Gastroesophageal sphincter (tissue), 4 donors: ENCODE results near the gene TTLL4. TPM values are rescaled to one million over a fixed set of nuclear protein-coding genes. Genes with fewer than 3 reads are reported as not detected.

Source experiments
- ATAC-seq: fragments of 150-250 bp; one replicate; pipeline ENCODE4 v1.9.1; 2016; ENCODE audit warnings: mild to moderate bottlenecking, moderate library complexity
- H3K27ac ChIP-seq, 4 donors: fragments of 200-600 bp; sonication (generic) in 3 of 4; 1 replicate in 3 of 4; 2 replicates in 1 of 4; pipeline ENCODE4 v1.5.1; 2016 to 2019
- H3K27me3 ChIP-seq: fragments of 200-600 bp; sonication (generic); one replicate; pipeline ENCODE4 v1.5.1; 2019
- H3K36me3 ChIP-seq, 2 donors: fragments of 200-600 bp; sonication (generic); one replicate each; pipeline ENCODE4 v1.5.1; 2019; ENCODE audit warnings: control low read depth in 1 of 2
- H3K4me1 ChIP-seq, 3 donors: fragments of 200-600 bp; sonication (generic); 1 replicate in 2 of 3; 2 replicates in 1 of 3; pipeline ENCODE4 v1.5.1; 2016 to 2019; ENCODE audit warnings: control low read depth in 2 of 3
- H3K4me3 ChIP-seq, 2 donors: fragments of 200-600 bp; sonication (generic); one replicate each; pipeline ENCODE4 v1.5.1; 2019; ENCODE audit warnings: mild to moderate bottlenecking in 1 of 2, moderate library complexity in 1 of 2
- H3K9me3 ChIP-seq, 3 donors: fragments of 200-600 bp; sonication (generic); one replicate each; pipeline ENCODE4 v1.5.1; 2017 to 2019; ENCODE audit warnings: control low read depth in 2 of 3
- EP300 ChIP-seq: sonication (generic); formaldehyde crosslinking; IDR thresholded peaks from one replicate; pipeline ENCODE4 v1.6.1; 2017; ENCODE audit warnings: antibody characterized with exemption, mild to moderate bottlenecking
- POLR2A ChIP-seq, 2 donors: fragments of 450-650 bp; IDR thresholded peaks; one replicate each; pipeline ENCODE4 v1.6.1; 2017; ENCODE audit warnings: antibody characterized with exemption in 2 of 2, mild to moderate bottlenecking in 2 of 2, moderate library complexity in 1 of 2
- POLR2AphosphoS5 ChIP-seq: sonication (generic); formaldehyde crosslinking; IDR thresholded peaks from one replicate; pipeline ENCODE4 v1.6.1; 2017; ENCODE audit warnings: antibody characterized with exemption
- WGBS, 2 donors: methylation state at CpG; one replicate each; pipeline ENCODE4 v1.1.5; 2018; ENCODE audit warnings: low coverage in 1 of 2; 5-methylcytosine and 5-hydroxymethylcytosine counted together
- total RNA-seq, 4 donors: library from RNA; depleted of rRNA; stranded (reverse); fragments of >200 nt; gene quantifications; one replicate each; pipeline ENCODE4 v1.1.0, GENCODE V29; 2016
- TF ChIP-seq, protein P1 (sequence below), 4 experiments: fragments of 200-600 bp in 2 of 4; fragments of 450-650 bp in 2 of 4; sonication (generic) in 1 of 4; IDR thresholded peaks; one replicate each; pipeline ENCODE4 v1.5.1; 2017 to 2019; ENCODE audit warnings: antibody characterized with exemption in 4 of 4, mild to moderate bottlenecking in 2 of 4, moderate library complexity in 2 of 4

TTLL4 gene
- total RNA-seq, 4 donors from 2014 or later: 6.5 to 12.1 (median 8.7) TPM

- TF ChIP-seq EP300 (no peak), POLR2A (IDR thresholded peaks at IDR 0.05) (no peak), POLR2AphosphoS5 (no peak)
- TF ChIP-seq, protein P1, sequence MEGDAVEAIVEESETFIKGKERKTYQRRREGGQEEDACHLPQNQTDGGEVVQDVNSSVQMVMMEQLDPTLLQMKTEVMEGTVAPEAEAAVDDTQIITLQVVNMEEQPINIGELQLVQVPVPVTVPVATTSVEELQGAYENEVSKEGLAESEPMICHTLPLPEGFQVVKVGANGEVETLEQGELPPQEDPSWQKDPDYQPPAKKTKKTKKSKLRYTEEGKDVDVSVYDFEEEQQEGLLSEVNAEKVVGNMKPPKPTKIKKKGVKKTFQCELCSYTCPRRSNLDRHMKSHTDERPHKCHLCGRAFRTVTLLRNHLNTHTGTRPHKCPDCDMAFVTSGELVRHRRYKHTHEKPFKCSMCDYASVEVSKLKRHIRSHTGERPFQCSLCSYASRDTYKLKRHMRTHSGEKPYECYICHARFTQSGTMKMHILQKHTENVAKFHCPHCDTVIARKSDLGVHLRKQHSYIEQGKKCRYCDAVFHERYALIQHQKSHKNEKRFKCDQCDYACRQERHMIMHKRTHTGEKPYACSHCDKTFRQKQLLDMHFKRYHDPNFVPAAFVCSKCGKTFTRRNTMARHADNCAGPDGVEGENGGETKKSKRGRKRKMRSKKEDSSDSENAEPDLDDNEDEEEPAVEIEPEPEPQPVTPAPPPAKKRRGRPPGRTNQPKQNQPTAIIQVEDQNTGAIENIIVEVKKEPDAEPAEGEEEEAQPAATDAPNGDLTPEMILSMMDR (IDR thresholded peaks at IDR 0.05): no peak
- Histone ChIP-seq H3K27me3 (no peaks in the 10 kb centered on the region), H3K9me3 (no peaks in the 10 kb centered on the region), H3K36me3 (peaks cover 0 to 82% of the 10 kb centered on the region in 2 donors), H3K27ac (no peak overlapping the region), H3K4me1 (peaks cover 0 to 18% (median 7%) of the 10 kb centered on the region in 3 donors), H3K4me3 (no peak overlapping the region)
- WGBS, 2 donors: 93 to 100% methylated on average over 3 to 7 of the region's 7 CpGs
- no peak for ATAC-seq
Measured at GRCh38 chr2:218664653-218665052, 46.0 kb upstream of the TTLL4 start.

DNA sequence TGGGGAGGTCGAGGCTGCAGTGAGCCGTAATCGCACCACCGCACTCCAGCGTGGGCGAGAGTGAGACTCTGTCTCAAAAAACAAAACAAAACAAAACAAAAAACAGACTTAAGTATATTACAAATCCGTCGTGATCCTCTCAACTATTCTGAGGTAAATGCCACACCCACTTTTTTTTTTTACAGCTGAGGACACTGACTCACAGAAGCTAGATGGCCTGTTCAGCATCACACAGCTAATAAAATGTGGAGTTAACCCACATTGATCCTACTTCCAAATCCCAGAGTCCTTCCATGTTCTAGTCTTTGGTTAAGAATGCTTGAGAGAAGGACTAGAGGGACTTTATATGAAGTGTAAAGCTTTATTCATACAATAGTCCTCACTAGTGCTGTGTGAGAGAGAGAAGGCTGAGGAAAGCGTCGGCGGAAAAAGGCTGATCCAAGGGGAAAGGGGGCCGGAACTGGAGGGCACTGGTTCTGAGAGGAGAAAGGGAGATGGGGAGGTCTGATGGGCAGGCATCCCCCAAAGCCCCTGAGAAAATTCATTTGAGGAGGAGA, 39.5 kb upstream of the TTLL4 start:
- Histone ChIP-seq H3K4me3 (peak overlapping the region; percentile 82 to 89), H3K27me3 (no peaks in the 10 kb centered on the region), H3K4me1 (peaks cover 0 to 27% (median 4%) of the 10 kb centered on the region in 3 donors), H3K9me3 (no peaks in the 10 kb centered on the region), H3K36me3 (peaks cover 0 to 44% of the 10 kb centered on the region in 2 donors), H3K27ac (peak overlapping the region; percentile 48 to 89 (median 80))
- ATAC-seq: no peak
- TF ChIP-seq, protein P1 (IDR thresholded peaks at IDR 0.05): no peak
- TF ChIP-seq POLR2AphosphoS5 (no peak), POLR2A (IDR thresholded peaks at IDR 0.05) (no peak), EP300 (no peak)
- WGBS, 2 donors: 41 to 63% methylated on average over 8 to 12 of the region's 12 CpGs

DNA sequence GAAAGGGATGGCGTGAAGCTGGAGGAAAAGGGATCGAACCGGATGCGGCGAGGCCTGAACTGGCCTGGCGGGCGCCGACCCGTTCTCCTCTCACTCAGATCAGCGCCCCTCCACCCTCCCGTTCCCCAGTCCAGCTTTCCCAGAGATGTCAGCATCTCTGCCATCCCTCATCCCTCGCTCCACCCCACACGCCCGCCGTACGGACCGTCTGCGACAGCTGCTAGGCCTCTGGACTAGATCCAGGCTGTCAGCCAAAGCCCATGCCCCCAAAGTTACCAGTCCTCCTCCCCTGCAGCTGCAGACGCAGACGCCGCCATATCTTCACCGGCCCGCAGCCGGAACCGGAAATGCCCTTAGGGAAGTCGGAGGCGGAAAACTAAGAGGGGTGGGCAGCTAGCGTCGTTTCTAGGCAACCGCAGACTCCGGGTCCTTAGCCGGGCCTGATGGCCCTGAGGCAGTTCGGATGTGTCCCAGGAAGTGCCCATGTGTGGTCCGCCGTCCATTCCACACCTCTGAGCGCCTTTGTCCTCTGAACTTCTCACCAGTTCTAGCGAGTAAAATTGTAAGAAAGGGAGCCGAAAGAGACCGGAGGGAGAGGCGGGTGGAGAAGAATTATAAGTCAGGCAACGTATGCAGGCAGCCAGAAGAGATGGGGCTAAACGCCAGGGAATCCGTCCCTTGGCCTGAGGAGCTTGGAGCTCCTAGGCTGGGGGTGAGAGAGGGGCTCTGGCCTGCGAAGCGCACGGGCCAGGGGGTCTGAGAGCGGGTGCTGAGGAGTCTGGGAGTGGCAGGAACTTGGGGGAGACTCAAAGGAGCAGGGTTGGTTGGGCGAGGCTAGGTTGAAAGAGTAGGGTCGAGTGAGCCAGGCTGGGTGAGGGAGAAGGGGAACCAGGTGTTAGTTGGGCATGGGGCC, 38.7 kb upstream of the TTLL4 start, which contains the start of the genes RNF25 and STK36:
Gene RNF25, minus strand, starts transcription at position 349 of the 913 bp plus-strand sequence. Its CDS starts 32 bp downstream, at position 317.
Gene STK36, plus strand, starts transcription at position 433 of the 913 bp plus-strand sequence. CDS start 744 bp downstream, outside the sequence.
- Histone ChIP-seq H3K9me3 (no peaks in the 10 kb centered on the region), H3K27ac (peak within 1 kb of the TSS; percentile 48 to 89 (median 80))
- ATAC-seq: peak; percentile 96

DNA sequence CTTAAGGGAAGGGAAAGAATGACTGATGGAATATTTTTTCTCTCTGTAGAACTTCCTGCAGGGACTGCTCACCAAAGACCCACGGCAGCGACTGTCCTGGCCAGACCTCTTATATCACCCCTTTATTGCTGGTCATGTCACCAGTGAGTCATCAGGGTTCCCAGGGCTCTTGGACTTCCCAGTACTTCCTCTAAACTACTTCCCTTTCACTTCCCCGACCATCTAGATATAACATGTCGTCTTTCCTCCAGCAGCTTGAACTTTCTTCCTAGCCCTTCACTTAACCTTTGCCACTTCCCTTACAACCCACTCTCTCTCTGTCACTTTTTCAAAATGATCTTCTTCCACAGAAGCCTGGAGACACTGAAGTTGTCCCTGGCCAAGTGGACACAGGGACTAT, 31.5 kb upstream of the TTLL4 start:
- no peak for ATAC-seq
- no peak for TF ChIP-seq POLR2AphosphoS5
- TF ChIP-seq EP300: no peak
- no peak for TF ChIP-seq POLR2A (IDR thresholded peaks at IDR 0.05)
- TF ChIP-seq, protein P1 (IDR thresholded peaks at IDR 0.05): no peak
- no peak overlapping the region for H3K4me3 ChIP-seq
- H3K27ac ChIP-seq: no peak overlapping the region
- peaks cover 0 to 83% of the 10 kb centered on the region in 2 donors for H3K36me3 ChIP-seq
- H3K9me3 ChIP-seq: no peaks in the 10 kb centered on the region
- H3K27me3 ChIP-seq: no peaks in the 10 kb centered on the region
- H3K4me1 ChIP-seq: no peaks in the 10 kb centered on the region
- 60 to 68% methylated on average over 4 of the region's 4 CpGs for WGBS, 2 donors

More for the DNA sequence above, 38.7 kb upstream of the TTLL4 start, which contains the start of the genes RNF25 and STK36:
- no peaks in the 10 kb centered on the region for H3K27me3 ChIP-seq
- peaks cover 0 to 27% (median 4%) of the 10 kb centered on the region in 3 donors for H3K4me1 ChIP-seq
- WGBS, 2 donors: 0 to 1% methylated on average over 23 to 36 of the region's 49 CpGs
- TF ChIP-seq POLR2AphosphoS5: peak; percentile 95
- no peak for TF ChIP-seq EP300
- peak; percentile 77 to 82 for TF ChIP-seq POLR2A (IDR thresholded peaks at IDR 0.05)
- TF ChIP-seq, protein P1 (IDR thresholded peaks at IDR 0.05): peak in 1 of 4 experiments; percentile 20
- peak within 1 kb of the TSS; percentile 82 to 89 for H3K4me3 ChIP-seq
- H3K36me3 ChIP-seq: peaks cover 0 to 44% of the 10 kb centered on the region in 2 donors
